Urinary bladder (tissue), 4 donors: ENCODE measurements around the gene UNC80. TPM values are rescaled to one million over a fixed set of nuclear protein-coding genes. Genes with fewer than 3 reads are reported as not detected.

Experiments
- DNase-seq: peaks from one replicate; pipeline ENCODE4 v3.0.0-alpha.2; 2015; ENCODE audit errors: extremely low spot score
- H3K27ac ChIP-seq: one replicate; pipeline ENCODE4 v1.5.1; 2013; ENCODE audit warnings: low read depth, mild to moderate bottlenecking, moderate library complexity
- H3K36me3 ChIP-seq: one replicate; pipeline ENCODE4 v1.6.1; 2013; ENCODE audit warnings: mild to moderate bottlenecking, moderate library complexity; ENCODE audit not compliant: insufficient read depth
- H3K4me1 ChIP-seq: one replicate; pipeline ENCODE4 v1.6.1; 2013; ENCODE audit warnings: mild to moderate bottlenecking, moderate library complexity; ENCODE audit not compliant: insufficient read depth
- H3K4me3 ChIP-seq: one replicate; pipeline ENCODE4 v1.5.1; 2013; ENCODE audit warnings: low read depth, low read length
- WGBS: extraction: QIAGEN DNeasy Blood & Tissue Kit; methylation state at CpG from one replicate; pipeline ENCODE4 v1.1.7; 2013; 5-methylcytosine and 5-hydroxymethylcytosine counted together
- polyA plus RNA-seq: library from polyadenylated mRNA; stranded (reverse); fragments of 200-250 nt; gene quantifications from one replicate; pipeline ENCODE4 v1.2.3, GENCODE V29; 2013
- total RNA-seq: library from RNA; depleted of rRNA; stranded (reverse); fragments of >200 nt; gene quantifications from one replicate; pipeline ENCODE4 v1.2.3, GENCODE V29; 2014
- donor health status: healthy with polysubstance abuse.
- donor health status: healthy.

The UNC80 gene, protein sequence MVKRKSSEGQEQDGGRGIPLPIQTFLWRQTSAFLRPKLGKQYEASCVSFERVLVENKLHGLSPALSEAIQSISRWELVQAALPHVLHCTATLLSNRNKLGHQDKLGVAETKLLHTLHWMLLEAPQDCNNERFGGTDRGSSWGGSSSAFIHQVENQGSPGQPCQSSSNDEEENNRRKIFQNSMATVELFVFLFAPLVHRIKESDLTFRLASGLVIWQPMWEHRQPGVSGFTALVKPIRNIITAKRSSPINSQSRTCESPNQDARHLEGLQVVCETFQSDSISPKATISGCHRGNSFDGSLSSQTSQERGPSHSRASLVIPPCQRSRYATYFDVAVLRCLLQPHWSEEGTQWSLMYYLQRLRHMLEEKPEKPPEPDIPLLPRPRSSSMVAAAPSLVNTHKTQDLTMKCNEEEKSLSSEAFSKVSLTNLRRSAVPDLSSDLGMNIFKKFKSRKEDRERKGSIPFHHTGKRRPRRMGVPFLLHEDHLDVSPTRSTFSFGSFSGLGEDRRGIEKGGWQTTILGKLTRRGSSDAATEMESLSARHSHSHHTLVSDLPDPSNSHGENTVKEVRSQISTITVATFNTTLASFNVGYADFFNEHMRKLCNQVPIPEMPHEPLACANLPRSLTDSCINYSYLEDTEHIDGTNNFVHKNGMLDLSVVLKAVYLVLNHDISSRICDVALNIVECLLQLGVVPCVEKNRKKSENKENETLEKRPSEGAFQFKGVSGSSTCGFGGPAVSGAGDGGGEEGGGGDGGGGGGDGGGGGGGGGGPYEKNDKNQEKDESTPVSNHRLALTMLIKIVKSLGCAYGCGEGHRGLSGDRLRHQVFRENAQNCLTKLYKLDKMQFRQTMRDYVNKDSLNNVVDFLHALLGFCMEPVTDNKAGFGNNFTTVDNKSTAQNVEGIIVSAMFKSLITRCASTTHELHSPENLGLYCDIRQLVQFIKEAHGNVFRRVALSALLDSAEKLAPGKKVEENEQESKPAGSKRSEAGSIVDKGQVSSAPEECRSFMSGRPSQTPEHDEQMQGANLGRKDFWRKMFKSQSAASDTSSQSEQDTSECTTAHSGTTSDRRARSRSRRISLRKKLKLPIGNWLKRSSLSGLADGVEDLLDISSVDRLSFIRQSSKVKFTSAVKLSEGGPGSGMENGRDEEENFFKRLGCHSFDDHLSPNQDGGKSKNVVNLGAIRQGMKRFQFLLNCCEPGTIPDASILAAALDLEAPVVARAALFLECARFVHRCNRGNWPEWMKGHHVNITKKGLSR (N-terminal part only)
- 2.6 TPM for total RNA-seq
- polyA plus RNA-seq: 0.13 TPM

- WGBS: 1% methylated on average over 69 of the region's 73 CpGs
- no peak within 1 kb of the TSS for H3K27ac ChIP-seq
- no peaks in the 10 kb centered on the region for H3K36me3 ChIP-seq
- H3K4me1 ChIP-seq: no peaks in the 10 kb centered on the region
- H3K4me3 ChIP-seq: no peak within 1 kb of the TSS
- peak; percentile 33 for DNase-seq
These were observed at the start of gene UNC80 for GRCh38 chr2:209771474-209772289. TSS of gene UNC80 (plus strand) at chr2:209771832. CDS start at chr2:209772073, 241 bp downstream.

GRCh38 chr2:209726311-209726710 lies 45.3 kb upstream of the UNC80 start:
- 90% methylated on average over 2 of the region's 2 CpGs for WGBS
- no peaks in the 10 kb centered on the region for H3K36me3 ChIP-seq
- no peak for DNase-seq
- no peak overlapping the region for H3K27ac ChIP-seq
- no peaks in the 10 kb centered on the region for H3K4me1 ChIP-seq
- H3K4me3 ChIP-seq: no peak overlapping the region

GRCh38 chr2:209727077-209727476 lies 44.6 kb upstream of the UNC80 start:
- H3K4me1 ChIP-seq: no peaks in the 10 kb centered on the region
- no peak overlapping the region for H3K27ac ChIP-seq
- DNase-seq: no peak
- no peak overlapping the region for H3K4me3 ChIP-seq
- H3K36me3 ChIP-seq: no peaks in the 10 kb centered on the region
- 77% methylated on average over 2 of the region's 2 CpGs for WGBS

- H3K36me3 ChIP-seq: no peaks in the 10 kb centered on the region
- no peaks in the 10 kb centered on the region for H3K4me1 ChIP-seq
- H3K4me3 ChIP-seq: no peak overlapping the region
- no peak overlapping the region for H3K27ac ChIP-seq
- WGBS: 74% methylated on average over 3 of the region's 3 CpGs
- DNase-seq: no peak
These were observed 36.8 kb upstream of the UNC80 start for GRCh38 chr2:209734805-209735204.

GRCh38 chr2:209741953-209742352 lies 29.7 kb upstream of the UNC80 start:
- H3K4me1 ChIP-seq: no peaks in the 10 kb centered on the region
- H3K4me3 ChIP-seq: no peak overlapping the region
- H3K36me3 ChIP-seq: no peaks in the 10 kb centered on the region
- H3K27ac ChIP-seq: no peak overlapping the region
- WGBS: 63% methylated on average over 1 of the region's 1 CpG
- no peak for DNase-seq

GRCh38 chr2:209753020-209753419 lies 18.6 kb upstream of the UNC80 start:
- Histone ChIP-seq H3K4me1 (no peaks in the 10 kb centered on the region), H3K36me3 (no peaks in the 10 kb centered on the region), H3K27ac (no peak overlapping the region), H3K4me3 (no peak overlapping the region)
- 23% methylated on average over 3 of the region's 3 CpGs for WGBS
- DNase-seq: no peak

DNA sequence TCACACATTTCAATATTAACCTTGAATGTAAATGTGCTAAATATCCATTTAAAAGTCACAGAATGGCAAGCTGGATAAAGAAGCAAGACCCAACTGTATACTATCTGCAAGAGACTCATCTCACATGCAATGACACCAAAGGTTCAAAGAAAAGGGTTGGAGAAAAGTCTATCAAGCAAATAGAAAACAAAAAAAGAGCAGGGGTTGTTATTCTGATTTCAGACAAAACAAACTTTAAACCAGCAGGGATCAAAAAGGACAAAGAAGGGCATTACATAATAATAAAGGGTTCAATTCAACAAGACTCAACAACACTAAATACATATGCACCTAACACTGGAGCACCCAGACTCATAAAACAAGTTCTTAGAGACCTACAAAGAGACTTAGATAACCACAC lies 14.5 kb upstream of the UNC80 start:
- no peaks in the 10 kb centered on the region for H3K4me1 ChIP-seq
- DNase-seq: no peak
- H3K36me3 ChIP-seq: no peaks in the 10 kb centered on the region
- no peak overlapping the region for H3K27ac ChIP-seq
- H3K4me3 ChIP-seq: no peak overlapping the region

- no peak for DNase-seq
- 49% methylated on average over 2 of the region's 2 CpGs for WGBS
- Histone ChIP-seq H3K4me3 (no peak overlapping the region), H3K36me3 (no peaks in the 10 kb centered on the region), H3K4me1 (no peaks in the 10 kb centered on the region), H3K27ac (no peak overlapping the region)
These were observed 10.1 kb upstream of the UNC80 start for GRCh38 chr2:209761566-209761965.

DNA sequence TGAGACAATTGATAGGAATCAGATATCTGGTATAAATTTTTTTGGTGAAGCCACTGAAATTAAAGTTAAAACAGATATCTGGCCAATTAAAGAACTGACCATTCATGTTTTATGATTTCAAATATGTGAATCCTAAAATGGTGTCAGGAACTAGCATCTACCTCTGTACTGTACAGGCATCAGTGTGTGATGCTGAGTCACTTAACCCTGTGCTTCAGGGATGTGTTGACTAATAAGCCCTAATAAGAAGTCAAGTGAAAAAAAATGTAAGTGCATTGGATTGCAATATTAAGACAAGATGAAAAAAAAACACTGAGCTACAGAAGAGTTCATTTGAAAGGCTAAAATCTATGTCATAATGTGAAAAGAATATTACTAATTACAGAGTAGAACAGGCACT lies 9.1 kb upstream of the UNC80 start:
- no peaks in the 10 kb centered on the region for H3K36me3 ChIP-seq
- no peak overlapping the region for H3K27ac ChIP-seq
- no peak overlapping the region for H3K4me3 ChIP-seq
- no peak for DNase-seq
- no peaks in the 10 kb centered on the region for H3K4me1 ChIP-seq

GRCh38 chr2:209763106-209763505 lies 8.5 kb upstream of the UNC80 start:
- no peak for DNase-seq
- Histone ChIP-seq H3K4me1 (no peaks in the 10 kb centered on the region), H3K27ac (no peak overlapping the region), H3K36me3 (no peaks in the 10 kb centered on the region), H3K4me3 (no peak overlapping the region)
- 47% methylated on average over 3 of the region's 3 CpGs for WGBS

GRCh38 chr2:209766613-209767012 lies 5.0 kb upstream of the UNC80 start:
- no peak for DNase-seq
- no peaks in the 10 kb centered on the region for H3K36me3 ChIP-seq
- no peaks in the 10 kb centered on the region for H3K4me1 ChIP-seq
- H3K4me3 ChIP-seq: no peak overlapping the region
- 76% methylated on average over 1 of the region's 1 CpG for WGBS
- no peak overlapping the region for H3K27ac ChIP-seq

DNA sequence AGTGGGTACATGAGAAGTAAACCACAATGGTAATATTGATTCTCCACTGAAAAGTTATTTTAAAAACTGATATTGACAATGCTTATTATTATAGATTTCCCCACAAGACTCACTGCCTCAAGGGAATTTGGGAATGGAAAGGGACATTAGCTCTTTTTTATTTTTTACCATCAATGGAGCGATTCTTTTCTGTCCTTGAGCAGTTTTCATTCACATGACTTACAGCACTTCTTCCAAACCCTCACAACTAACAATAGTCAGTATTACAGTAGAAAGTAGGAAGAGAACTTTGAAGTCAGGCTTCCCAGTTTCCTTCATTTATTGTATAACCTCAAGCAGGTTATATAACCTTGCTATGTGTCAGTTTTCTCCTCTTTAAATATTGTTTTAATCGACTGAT lies 4.3 kb upstream of the UNC80 start:
- DNase-seq: no peak
- Histone ChIP-seq H3K4me1 (no peaks in the 10 kb centered on the region), H3K4me3 (no peak overlapping the region), H3K27ac (no peak overlapping the region), H3K36me3 (no peaks in the 10 kb centered on the region)
- 61% methylated on average over 2 of the region's 2 CpGs for WGBS

DNA sequence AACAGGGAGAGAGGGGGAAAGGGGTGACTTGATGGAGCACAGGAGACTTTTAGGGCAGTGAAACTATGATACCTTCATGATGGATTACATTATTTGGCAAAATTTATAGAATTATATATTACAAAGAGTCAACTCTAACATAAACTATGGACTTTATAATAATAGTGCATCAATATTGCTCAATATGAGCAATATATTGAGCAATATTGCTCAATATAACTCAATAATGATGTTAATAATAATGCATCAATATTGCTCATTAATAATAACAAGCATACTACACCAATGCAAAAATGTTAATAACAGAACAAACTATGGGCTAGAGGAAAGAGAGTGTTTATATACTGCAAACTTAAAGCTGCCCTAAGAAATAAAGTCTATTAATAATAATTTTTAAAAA lies 3.1 kb upstream of the UNC80 start:
- H3K4me3 ChIP-seq: no peak overlapping the region
- no peaks in the 10 kb centered on the region for H3K36me3 ChIP-seq
- H3K4me1 ChIP-seq: no peaks in the 10 kb centered on the region
- no peak for DNase-seq
- H3K27ac ChIP-seq: no peak overlapping the region
